ENCODE measurements around the gene RHBG. TPM values are rescaled to one million over a fixed set of nuclear protein-coding genes. Genes with fewer than 3 reads are reported as not detected.
A peak's percentile ranks its signal among the peaks of the same experiment; 100 is the strongest.

RHBG gene
- total RNA-seq, 1 experiment from 2014 or later: 0.69 TPM

DNA sequence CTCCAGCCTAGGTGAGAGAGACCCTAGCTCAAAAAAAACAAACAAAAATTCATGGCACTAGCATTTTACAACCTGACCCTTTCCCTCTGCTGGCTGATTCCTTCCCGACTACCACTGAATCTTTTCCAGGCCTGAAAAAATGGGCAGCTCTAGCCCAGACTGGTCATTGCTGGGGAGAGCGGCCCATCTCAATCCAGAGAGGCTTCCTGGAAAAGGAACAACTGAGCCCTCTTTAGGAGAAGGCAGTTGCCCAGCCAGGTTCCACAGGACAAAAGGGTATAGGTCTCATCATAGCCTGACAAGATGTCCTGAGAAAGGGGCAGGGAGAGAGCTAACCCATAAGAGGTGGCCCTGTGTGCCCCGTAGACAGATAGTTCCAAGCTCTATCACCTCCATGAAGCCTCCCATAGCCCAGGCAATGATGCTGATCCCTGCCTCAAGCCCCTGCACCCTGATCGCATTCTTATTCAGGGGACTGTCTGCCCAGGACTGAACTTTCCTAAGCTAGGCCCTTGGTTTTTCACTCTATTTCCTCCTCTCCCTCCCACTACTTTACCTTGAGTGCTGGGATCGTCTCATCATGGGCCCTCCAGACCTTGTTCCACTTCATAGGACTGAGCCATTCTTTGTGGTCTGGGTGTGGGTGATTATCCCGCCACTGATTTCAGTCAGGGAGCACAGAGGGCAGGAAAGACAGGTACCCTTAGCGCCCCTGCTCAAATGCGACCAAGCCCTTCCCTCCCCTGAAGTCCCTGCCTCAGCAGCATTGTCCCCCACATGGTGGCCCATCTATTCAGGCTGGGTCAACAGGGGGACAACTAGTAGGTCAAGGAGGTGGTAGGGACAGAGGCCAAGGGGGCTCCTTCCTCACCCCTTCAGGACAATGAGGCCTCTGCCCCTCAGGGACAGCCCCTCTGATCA is 18.2 kb downstream of the RHBG start:
- Histone ChIP-seq H3K4me3 (ENCODE audit: insufficient read depth, low read depth, low read length) (no peak overlapping the region), H3K36me3 (replicated peaks; ENCODE audit: control insufficient read depth, insufficient read depth, low read length) (no peaks in the 10 kb centered on the region), H3K27me3 (ENCODE audit: control insufficient read depth, insufficient read depth, low read length) (peaks cover 55% of the 10 kb centered on the region)
- no peak for DNase-seq

DNA sequence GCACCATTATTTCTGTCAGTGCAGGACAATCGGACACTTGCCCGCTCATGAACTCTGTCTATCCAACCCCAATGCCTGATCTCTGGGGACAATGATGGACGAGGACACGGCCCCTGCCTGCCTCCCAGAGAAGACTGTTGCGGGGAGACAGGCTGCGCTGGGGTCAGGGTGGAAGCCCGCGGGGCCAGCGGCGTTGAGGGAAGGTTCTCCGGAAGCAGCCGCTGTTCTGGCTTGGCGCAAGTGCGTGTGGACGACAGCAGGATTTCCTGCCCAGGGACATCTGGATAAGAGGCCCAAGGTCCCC is 18.8 kb downstream of the RHBG start:
- Histone ChIP-seq H3K27me3 (ENCODE audit: control insufficient read depth, insufficient read depth, low read length) (peaks cover 55% of the 10 kb centered on the region), H3K4me3 (ENCODE audit: insufficient read depth, low read depth, low read length) (peak overlapping the region; percentile 44; the same call in 1 of the 2 replicates), H3K36me3 (replicated peaks; ENCODE audit: control insufficient read depth, insufficient read depth, low read length) (no peaks in the 10 kb centered on the region)
- DNase-seq: no peak

DNA sequence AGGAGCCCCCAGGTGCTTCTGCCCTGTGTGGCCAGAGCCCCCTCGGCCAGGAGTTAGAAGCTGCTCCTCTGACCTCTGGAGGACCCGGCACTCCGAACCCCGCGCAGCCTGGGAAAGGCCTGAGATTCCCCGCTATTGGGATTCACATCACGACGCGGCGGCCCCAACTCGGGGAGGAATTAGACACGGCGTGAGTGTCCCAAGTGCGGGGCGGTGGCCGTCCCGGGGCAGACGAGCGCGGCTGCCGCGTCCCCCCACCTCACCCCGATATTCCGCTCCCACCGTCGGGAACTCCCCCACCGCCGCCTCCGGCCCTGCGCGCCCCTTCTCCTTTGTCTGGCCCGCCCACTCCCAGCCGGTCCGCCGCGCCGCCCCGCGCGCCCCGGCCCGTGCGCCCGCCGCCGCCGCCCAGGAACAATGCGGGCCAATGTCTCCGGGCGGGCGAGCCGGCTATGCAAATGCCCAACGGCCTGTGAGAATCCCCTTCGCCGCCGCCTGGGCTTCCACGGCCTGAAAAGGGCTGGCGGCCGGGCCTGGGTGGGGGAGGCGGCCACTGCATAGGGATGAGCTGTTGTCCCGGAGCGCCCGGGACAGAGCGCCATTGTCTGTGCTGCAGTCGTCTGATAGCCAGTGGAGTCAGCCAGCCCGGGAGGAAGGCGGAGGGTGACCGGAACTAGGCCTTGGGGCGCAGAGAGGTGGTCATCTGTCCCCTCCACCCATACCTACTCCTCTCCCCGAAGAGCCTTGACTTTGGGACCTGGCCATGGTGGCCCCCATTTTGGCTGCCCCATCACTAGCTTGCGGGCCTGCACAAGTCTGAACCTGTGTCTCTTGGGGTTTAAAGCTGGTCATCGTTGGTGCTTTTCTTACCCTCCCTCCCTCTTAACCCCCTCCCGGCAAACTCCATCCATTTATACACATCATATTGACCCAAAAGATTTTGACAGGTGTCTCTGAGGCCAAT is 19.4 kb downstream of the RHBG start:
- peaks cover 55% of the 10 kb centered on the region for H3K27me3 ChIP-seq (ENCODE audit: control insufficient read depth, insufficient read depth, low read length)
- peak; percentile 92 for DNase-seq

DNA sequence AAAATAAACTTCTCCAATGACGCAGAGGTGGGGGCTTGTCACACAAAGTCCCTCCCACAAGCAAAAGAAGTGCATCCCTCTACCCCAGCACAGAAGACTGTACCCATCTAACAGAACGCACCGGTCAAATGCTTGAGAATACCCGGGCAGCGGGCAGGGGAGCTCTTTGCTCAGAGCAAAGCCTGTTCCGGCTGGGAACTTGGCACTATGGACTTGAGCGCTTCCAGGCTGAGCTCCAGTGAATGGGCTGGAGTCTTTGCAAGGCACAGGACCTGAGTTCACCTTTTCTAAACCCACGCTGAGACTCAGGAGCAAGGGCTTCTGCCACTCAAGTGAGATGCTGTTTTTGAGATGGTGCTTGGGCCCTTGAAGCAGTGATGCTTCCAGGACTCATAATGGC is 20.3 kb downstream of the RHBG start:
- Histone ChIP-seq H3K36me3 (replicated peaks; ENCODE audit: control insufficient read depth, insufficient read depth, low read length) (no peaks in the 10 kb centered on the region), H3K4me3 (ENCODE audit: insufficient read depth, low read depth, low read length) (no peak overlapping the region), H3K27me3 (ENCODE audit: control insufficient read depth, insufficient read depth, low read length) (peaks cover 55% of the 10 kb centered on the region)
- no peak for DNase-seq

More for the DNA sequence above, 19.4 kb downstream of the RHBG start:
- H3K4me3 ChIP-seq (ENCODE audit: insufficient read depth, low read depth, low read length): peak overlapping the region; percentile 44
- H3K36me3 ChIP-seq (replicated peaks; ENCODE audit: control insufficient read depth, insufficient read depth, low read length): no peaks in the 10 kb centered on the region

DNA sequence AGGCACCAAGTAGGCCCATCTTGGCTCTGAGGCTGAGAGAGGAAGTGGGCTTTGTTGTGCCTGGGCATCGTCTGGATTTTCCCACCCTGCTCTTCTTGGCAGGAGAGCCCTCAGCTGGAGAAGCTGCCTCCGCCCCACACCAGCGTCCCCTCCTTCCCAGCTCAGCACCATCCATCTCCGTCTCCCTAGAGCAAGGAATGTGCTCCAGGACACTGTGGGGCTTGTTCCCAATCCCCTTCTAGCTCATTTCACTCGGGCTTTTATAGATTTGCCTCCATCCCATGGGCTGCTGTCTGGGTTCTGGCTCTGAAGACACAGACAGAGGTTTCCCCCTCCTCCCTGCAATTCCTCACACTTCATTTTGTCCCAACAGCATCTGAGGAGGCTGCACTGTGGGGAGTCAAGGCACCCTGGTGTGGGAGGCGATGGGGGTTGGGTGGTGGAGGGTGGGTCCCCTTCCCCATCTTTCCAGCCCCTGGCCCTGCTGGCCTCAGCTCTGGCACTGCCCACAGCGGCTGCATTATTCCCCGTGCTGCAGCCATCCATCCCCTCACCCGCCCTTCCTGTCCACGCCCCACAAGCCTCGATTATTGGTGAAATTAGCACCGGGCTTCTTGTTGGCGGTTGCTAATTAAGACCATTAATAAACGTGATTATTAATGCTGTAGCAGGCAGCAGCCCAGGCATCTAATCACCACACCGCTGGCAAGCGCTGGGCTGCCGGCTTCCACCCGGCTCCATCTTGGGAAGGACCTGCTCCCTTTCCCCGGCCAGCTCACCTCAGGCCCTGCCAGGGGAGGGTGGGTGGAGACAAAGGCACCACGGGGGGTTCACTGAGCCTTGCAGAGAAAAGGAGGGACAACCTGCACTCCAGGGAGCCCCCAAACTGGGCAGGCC is 21.7 kb downstream of the RHBG start:
- Histone ChIP-seq H3K36me3 (replicated peaks; ENCODE audit: control insufficient read depth, insufficient read depth, low read length) (no peaks in the 10 kb centered on the region), H3K4me3 (ENCODE audit: insufficient read depth, low read depth, low read length) (no peak overlapping the region), H3K27me3 (ENCODE audit: control insufficient read depth, insufficient read depth, low read length) (peaks cover 55% of the 10 kb centered on the region)
- DNase-seq: peak; percentile 82

DNA sequence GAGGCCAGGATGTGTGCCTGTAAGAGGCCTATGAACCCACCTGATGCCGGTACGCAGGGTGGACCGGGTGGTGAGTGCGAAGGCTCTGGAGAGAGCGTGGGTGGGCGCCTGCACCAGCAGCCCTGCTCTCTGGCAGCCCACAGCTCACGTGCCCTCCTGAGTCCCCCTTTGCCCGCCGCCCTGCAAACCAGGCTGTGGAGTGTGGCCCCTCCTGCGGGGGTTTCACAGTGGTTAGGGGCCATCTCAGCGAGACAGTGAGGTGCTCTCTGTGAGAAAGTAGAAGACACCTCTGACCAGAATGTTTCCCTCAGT is 22.3 kb downstream of the RHBG start:
- Histone ChIP-seq H3K4me3 (ENCODE audit: insufficient read depth, low read depth, low read length) (no peak overlapping the region), H3K36me3 (replicated peaks; ENCODE audit: control insufficient read depth, insufficient read depth, low read length) (no peaks in the 10 kb centered on the region), H3K27me3 (ENCODE audit: control insufficient read depth, insufficient read depth, low read length) (peaks cover 53% of the 10 kb centered on the region)
- no peak for DNase-seq

DNA sequence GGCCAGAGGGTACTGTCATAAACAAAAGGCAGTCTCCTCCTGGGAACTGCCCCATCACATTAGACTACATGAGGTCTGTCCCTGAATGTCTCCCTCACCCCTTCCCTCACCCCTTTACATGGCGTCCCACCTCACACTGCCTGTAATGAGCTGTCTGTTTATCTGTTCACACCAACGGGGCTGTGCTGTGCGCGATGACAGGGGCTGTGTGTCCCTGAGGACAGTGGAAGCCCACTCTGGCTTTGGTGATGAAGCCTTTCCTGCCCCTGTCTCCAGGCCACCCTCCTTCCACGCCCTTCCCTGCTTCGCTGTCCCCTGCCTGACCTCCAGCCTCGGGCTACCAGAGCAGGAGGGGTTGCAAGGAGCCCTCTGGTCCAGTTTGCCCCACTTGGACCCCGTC is 22.7 kb downstream of the RHBG start:
- H3K4me3 ChIP-seq (ENCODE audit: insufficient read depth, low read depth, low read length): no peak overlapping the region
- DNase-seq: no peak
- no peaks in the 10 kb centered on the region for H3K36me3 ChIP-seq (replicated peaks; ENCODE audit: control insufficient read depth, insufficient read depth, low read length)
- H3K27me3 ChIP-seq (ENCODE audit: control insufficient read depth, insufficient read depth, low read length): peaks cover 50% of the 10 kb centered on the region

DNA sequence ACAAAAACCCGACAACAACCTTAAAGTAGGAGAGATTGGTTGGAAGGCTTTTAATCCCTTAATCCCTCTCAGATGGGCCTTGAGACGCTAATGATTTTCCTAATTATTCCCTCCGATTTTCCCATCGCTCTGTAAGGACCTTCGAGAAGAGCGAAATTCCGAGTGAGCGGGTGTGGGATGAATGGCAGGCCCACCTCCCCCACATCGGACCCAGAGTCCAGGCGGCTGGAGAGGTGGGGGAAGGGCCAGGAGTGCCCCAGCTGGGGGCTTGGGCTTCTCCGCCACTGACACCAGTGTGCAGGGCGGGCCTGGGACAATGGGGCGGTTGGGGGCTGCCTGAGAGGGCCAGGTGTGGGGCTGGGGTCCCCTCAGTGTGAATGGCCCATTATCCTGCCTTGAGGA is 23.4 kb downstream of the RHBG start:
- Histone ChIP-seq H3K4me3 (ENCODE audit: insufficient read depth, low read depth, low read length) (no peak overlapping the region), H3K36me3 (replicated peaks; ENCODE audit: control insufficient read depth, insufficient read depth, low read length) (no peaks in the 10 kb centered on the region), H3K27me3 (ENCODE audit: control insufficient read depth, insufficient read depth, low read length) (peaks cover 42% of the 10 kb centered on the region)
- DNase-seq: peak; percentile 81

DNA sequence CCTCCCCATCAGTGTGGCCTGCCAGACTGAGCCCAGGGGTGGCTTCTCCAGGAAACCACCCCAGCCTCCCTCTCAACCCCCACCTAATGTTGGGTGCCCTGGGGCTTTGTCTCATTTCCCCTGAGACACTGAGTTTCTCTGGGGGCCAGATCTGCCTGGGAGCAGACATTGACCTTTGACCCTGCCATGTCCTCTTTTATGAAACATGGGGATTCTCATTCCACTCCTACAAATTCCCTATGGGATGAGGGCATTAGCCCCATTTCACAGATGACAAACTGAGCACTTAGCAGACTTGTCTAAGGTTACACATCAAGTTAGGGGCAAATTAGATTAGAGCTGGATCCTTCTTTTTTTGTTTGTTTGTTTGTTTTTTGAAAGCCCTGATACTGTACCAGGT is 24.1 kb downstream of the RHBG start:
- H3K36me3 ChIP-seq (replicated peaks; ENCODE audit: control insufficient read depth, insufficient read depth, low read length): no peaks in the 10 kb centered on the region
- no peak overlapping the region for H3K4me3 ChIP-seq (ENCODE audit: insufficient read depth, low read depth, low read length)
- no peak for DNase-seq
- H3K27me3 ChIP-seq (ENCODE audit: control insufficient read depth, insufficient read depth, low read length): peaks cover 36% of the 10 kb centered on the region

DNA sequence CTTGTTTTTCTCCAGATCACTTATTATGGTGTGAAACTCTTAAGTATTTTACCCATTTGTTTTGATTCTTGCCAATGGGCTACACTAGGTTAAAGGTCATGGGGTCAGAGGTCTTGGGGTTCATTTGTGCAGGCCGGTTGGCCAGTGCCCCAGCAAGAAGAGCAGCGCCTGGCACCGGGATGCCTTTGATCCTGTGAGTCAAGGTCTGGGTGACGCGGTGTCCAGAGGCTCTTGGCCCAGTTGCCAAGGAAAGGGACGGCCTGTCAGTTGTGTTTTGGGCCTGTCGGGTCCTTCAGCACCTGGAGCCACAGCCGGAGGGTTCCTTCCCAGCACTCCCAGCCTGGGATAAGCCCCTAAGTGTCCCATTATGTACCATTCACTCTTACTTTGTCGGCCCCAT is 25.1 kb downstream of the RHBG start:
- no peaks in the 10 kb centered on the region for H3K36me3 ChIP-seq (replicated peaks; ENCODE audit: control insufficient read depth, insufficient read depth, low read length)
- peaks cover 27% of the 10 kb centered on the region for H3K27me3 ChIP-seq (ENCODE audit: control insufficient read depth, insufficient read depth, low read length)
- DNase-seq: peak; percentile 18
- no peak overlapping the region for H3K4me3 ChIP-seq (ENCODE audit: insufficient read depth, low read depth, low read length)

DNA sequence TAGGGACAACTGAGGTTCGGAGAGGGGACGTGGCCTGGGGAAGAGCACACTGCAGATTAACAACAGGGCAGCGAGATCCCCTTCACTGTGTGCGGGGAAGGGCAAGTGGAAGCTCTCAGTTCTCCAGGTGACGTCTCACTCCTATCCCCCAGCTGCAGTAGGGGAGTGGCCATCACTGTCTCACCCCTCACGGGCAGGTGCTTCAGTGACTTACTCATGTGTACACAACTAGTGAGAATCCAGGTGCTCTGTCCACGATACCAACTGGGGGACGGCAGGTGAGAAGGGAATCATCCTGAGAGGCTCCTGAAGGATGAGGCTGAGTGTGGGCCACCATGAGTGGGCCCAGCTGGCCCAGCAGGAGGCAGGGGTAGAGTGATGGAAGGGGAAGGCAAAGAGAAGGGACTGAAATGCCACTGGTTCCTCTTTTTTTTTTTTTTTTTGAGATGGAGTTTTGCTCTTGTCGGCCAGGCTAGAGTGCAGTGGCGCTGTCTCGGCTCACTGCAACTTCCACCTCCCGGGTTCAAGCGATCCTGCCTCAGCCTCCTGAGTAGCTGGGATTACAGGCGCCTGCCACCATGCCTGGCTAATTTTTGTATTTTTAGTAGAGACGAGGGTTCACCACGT is 25.9 kb downstream of the RHBG start:
- DNase-seq: peak; percentile 33
- H3K27me3 ChIP-seq (ENCODE audit: control insufficient read depth, insufficient read depth, low read length): peaks cover 18% of the 10 kb centered on the region
- H3K4me3 ChIP-seq (ENCODE audit: insufficient read depth, low read depth, low read length): no peak overlapping the region
- no peaks in the 10 kb centered on the region for H3K36me3 ChIP-seq (replicated peaks; ENCODE audit: control insufficient read depth, insufficient read depth, low read length)

DNA sequence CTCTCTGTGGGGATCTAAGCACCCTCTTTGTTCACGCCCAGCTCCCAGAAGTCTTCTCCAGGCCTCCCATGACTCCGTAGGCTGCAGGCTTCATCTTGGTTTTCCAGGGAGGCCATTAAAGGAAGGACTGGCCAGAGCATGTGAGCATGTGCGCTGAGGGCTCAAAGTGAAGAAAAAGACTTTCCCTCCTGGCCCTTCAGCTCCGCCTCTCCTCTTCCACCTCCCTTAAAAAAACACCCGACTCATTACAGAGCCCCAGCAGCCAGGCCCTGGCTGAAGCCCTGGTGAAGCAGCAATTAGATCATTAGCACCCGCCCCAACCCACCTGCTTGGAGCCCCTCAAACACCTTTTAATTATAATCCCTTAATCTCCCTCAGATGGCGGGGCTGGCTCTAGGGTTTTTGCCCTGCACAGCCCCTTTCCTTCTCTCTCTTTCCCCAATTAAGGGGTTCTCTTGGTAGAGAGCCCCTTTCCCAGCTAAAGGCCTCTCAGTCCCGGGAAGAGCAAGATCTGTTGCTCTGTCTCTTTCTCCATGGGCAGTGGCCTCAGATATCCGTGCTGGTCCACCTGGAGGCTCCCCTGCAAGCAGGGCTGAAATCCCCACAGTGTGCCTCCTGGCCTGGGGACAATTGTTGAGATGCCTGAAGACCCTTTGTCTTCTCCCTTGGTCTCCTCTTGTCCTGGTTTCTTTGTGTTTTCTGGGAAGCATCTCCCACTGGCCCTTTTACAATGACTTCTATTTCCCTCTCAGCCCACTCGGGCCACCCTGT is 30.5 kb downstream of the RHBG start:
- no peaks in the 10 kb centered on the region for H3K36me3 ChIP-seq (replicated peaks; ENCODE audit: control insufficient read depth, insufficient read depth, low read length)
- no peaks in the 10 kb centered on the region; the same call in 1 of the 2 replicates for H3K27me3 ChIP-seq (ENCODE audit: control insufficient read depth, insufficient read depth, low read length)
- H3K4me3 ChIP-seq (ENCODE audit: insufficient read depth, low read depth, low read length): no peak overlapping the region
- DNase-seq: peak; percentile 73

DNA sequence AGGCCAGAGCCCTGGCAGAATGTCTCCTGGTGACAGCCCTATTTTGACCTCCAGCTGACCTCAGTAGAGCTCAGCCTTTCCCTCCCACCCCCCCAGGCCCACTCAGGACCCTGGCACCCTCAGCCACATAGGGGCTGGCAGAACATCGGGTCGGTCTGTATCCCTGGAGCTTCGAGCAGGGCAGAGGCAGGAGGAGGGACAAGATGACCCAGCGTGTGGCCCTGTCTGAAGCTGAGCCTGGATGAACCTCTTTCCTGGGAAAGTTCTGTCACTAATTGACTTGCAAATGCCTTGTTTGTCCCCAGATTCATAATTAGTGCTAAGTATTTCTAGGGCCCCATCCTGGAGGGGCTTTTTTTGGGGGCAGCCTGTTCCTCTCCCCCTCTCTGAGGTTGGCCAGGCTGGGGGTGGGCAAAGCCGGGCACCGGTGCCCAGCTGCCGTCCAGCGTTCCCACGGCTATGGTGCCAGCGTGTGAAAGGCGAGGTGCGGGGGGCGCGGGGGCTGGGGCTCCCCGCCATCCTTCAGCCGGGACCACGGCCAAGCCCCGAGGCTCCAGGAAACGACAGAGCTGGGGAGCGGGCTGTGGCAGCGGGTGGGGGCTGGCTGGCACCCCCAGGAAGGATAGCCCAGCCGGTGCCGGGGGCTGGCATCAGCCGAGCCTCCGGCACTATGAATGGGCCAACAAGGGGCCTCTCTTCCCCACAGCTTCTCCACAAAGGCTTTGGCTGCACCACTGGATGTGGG is 31.4 kb downstream of the RHBG start:
- Histone ChIP-seq H3K27me3 (ENCODE audit: control insufficient read depth, insufficient read depth, low read length) (no peaks in the 10 kb centered on the region; the same call in 1 of the 2 replicates), H3K4me3 (ENCODE audit: insufficient read depth, low read depth, low read length) (no peak overlapping the region), H3K36me3 (replicated peaks; ENCODE audit: control insufficient read depth, insufficient read depth, low read length) (no peaks in the 10 kb centered on the region)
- peak; percentile 71 for DNase-seq

All from H7 (cell line).